Activated T-helper 1 cell treated with anti-CD3 and anti-CD28 coated beads, Interleukin-12 subunit alpha, Interleukin-12 subunit beta, Interleukin-2, Interleukin-4 antibody, amounts not matched to agents 30 ng/mL and 10 ng/mL and 1 ng/mL, durations not matched to agents 14 hours and 24 hours and 36 hours (primary cell): ENCODE results near the gene RFESD. TPM values are rescaled to one million over a fixed set of nuclear protein-coding genes. Genes with fewer than 3 reads are reported as not detected.

Experiments used
- DNase-seq: peaks from one replicate; pipeline ENCODE4 v3.0.0; 2021; ENCODE audit warnings: low spot score
- H3K27ac Mint-ChIP-seq: one replicate; pipeline ENCODE4 v1.8.0; 2021; ENCODE audit warnings: mild to moderate bottlenecking, mixed read lengths
- H3K27me3 Mint-ChIP-seq: one replicate; pipeline ENCODE4 v1.8.0; 2022; ENCODE audit warnings: mild to moderate bottlenecking, moderate library complexity, mixed read lengths; ENCODE audit not compliant: insufficient read depth
- H3K36me3 Mint-ChIP-seq: one replicate; pipeline ENCODE4 v1.8.0; 2021; ENCODE audit warnings: low read depth, mixed read lengths
- H3K4me1 Mint-ChIP-seq: one replicate; pipeline ENCODE4 v1.8.0; 2021; ENCODE audit warnings: low read depth, mixed read lengths
- H3K4me3 Mint-ChIP-seq: one replicate; pipeline ENCODE4 v1.8.0; 2021; ENCODE audit warnings: mild to moderate bottlenecking, moderate library complexity, mixed read lengths
- H3K9me3 Mint-ChIP-seq: one replicate; pipeline ENCODE4 v1.8.0; 2021; ENCODE audit warnings: mixed read lengths
- intact Hi-C: fragments of 100-400 bp; cut with micrococcal nuclease; formaldehyde crosslinking; loops from one replicate; pipeline ENCODE4 v1.15.1; 2024
- total RNA-seq: library from RNA; stranded (reverse); gene quantifications from 2 replicates; pipeline ENCODE4 v1.2.3, GENCODE V29; 2022

The RFESD gene
- total RNA-seq, 1 donor from 2014 or later = 6.0 TPM

- intact Hi-C loops = loop anchor here (5.0 kb wide), 3 partner anchors 687 to 947 kb away; no protein-coding TSS in a partner anchor
- Mint-ChIP-seq H3K9me3 (no peaks in the 10 kb centered on the region), H3K36me3 (peaks cover 6% of the 10 kb centered on the region), H3K27me3 (peaks cover 2% of the 10 kb centered on the region), H3K4me1 (peaks cover 18% of the 10 kb centered on the region), H3K27ac (no peak overlapping the region), H3K4me3 (no peak overlapping the region)
- DNase-seq = no peak
Measured at GRCh38 chr5:95649842-95650620, 3.5 kb downstream of the RFESD start.

GRCh38 chr5:95652849-95653248, 6.3 kb downstream of the RFESD start:
- peaks cover 6% of the 10 kb centered on the region for H3K27me3 Mint-ChIP-seq
- no peak overlapping the region for H3K4me3 Mint-ChIP-seq
- H3K9me3 Mint-ChIP-seq = no peaks in the 10 kb centered on the region
- H3K27ac Mint-ChIP-seq = no peak overlapping the region
- DNase-seq = no peak
- peaks cover 4% of the 10 kb centered on the region for H3K4me1 Mint-ChIP-seq
- peaks cover 8% of the 10 kb centered on the region for H3K36me3 Mint-ChIP-seq
- intact Hi-C loops = no loop called here

GRCh38 chr5:95654196-95654595, 7.6 kb downstream of the RFESD start:
- intact Hi-C loops = no loop called here

GRCh38 chr5:95655575-95655974, 9.0 kb downstream of the RFESD start:
- Mint-ChIP-seq H3K36me3 (peaks cover 8% of the 10 kb centered on the region), H3K9me3 (no peaks in the 10 kb centered on the region), H3K4me3 (no peak overlapping the region), H3K4me1 (no peaks in the 10 kb centered on the region), H3K27ac (no peak overlapping the region), H3K27me3 (peaks cover 4% of the 10 kb centered on the region)
- no peak for DNase-seq
- intact Hi-C loops = no loop called here

More at GRCh38 chr5:95654196-95654595, 7.6 kb downstream of the RFESD start:
- no peak overlapping the region for H3K4me3 Mint-ChIP-seq
- peaks cover 6% of the 10 kb centered on the region for H3K27me3 Mint-ChIP-seq
- no peaks in the 10 kb centered on the region for H3K4me1 Mint-ChIP-seq
- H3K9me3 Mint-ChIP-seq = no peaks in the 10 kb centered on the region
- no peak overlapping the region for H3K27ac Mint-ChIP-seq
- no peak for DNase-seq
- H3K36me3 Mint-ChIP-seq = peaks cover 8% of the 10 kb centered on the region

GRCh38 chr5:95660060-95660459, 13.5 kb downstream of the RFESD start:
- no peak overlapping the region for H3K27ac Mint-ChIP-seq
- no peaks in the 10 kb centered on the region for H3K4me1 Mint-ChIP-seq
- peaks cover 2% of the 10 kb centered on the region for H3K36me3 Mint-ChIP-seq
- H3K4me3 Mint-ChIP-seq = no peak overlapping the region
- no peaks in the 10 kb centered on the region for H3K9me3 Mint-ChIP-seq
- intact Hi-C loops = loop anchor here (5.0 kb wide), 1 partner anchor 102 kb away; no protein-coding TSS in a partner anchor
- no peak for DNase-seq
- peaks cover 13% of the 10 kb centered on the region for H3K27me3 Mint-ChIP-seq

- DNase-seq = no peak
- Mint-ChIP-seq H3K4me1 (no peaks in the 10 kb centered on the region), H3K36me3 (no peaks in the 10 kb centered on the region), H3K27me3 (peaks cover 16% of the 10 kb centered on the region), H3K9me3 (no peaks in the 10 kb centered on the region), H3K4me3 (no peak overlapping the region), H3K27ac (no peak overlapping the region)
- intact Hi-C loops = loop anchor here (5.0 kb wide), 1 partner anchor 99 kb away; no protein-coding TSS in a partner anchor
Measured at GRCh38 chr5:95662946-95663345, 16.4 kb downstream of the RFESD start.

- H3K27ac Mint-ChIP-seq = no peak overlapping the region
- H3K9me3 Mint-ChIP-seq = no peaks in the 10 kb centered on the region
- no peak for DNase-seq
- H3K4me1 Mint-ChIP-seq = no peaks in the 10 kb centered on the region
- H3K36me3 Mint-ChIP-seq = no peaks in the 10 kb centered on the region
- peaks cover 16% of the 10 kb centered on the region for H3K27me3 Mint-ChIP-seq
- intact Hi-C loops = loop anchor here (1.0 to 5.0 kb wide), 4 partner anchors 55 to 183 kb away; no protein-coding TSS in a partner anchor
- no peak overlapping the region for H3K4me3 Mint-ChIP-seq
Measured at GRCh38 chr5:95664204-95664786, 17.7 kb downstream of the RFESD start.

- intact Hi-C loops = no loop called here
- H3K9me3 Mint-ChIP-seq = no peaks in the 10 kb centered on the region
Measured at GRCh38 chr5:95667061-95667618, 20.6 kb downstream of the RFESD start.

GRCh38 chr5:95667678-95668077, 21.1 kb downstream of the RFESD start:
- Mint-ChIP-seq H3K27me3 (peaks cover 17% of the 10 kb centered on the region), H3K4me1 (no peaks in the 10 kb centered on the region), H3K36me3 (no peaks in the 10 kb centered on the region), H3K9me3 (no peaks in the 10 kb centered on the region), H3K27ac (no peak overlapping the region), H3K4me3 (no peak overlapping the region)
- intact Hi-C loops = no loop called here
- DNase-seq = no peak

More at GRCh38 chr5:95667061-95667618, 20.6 kb downstream of the RFESD start:
- H3K4me1 Mint-ChIP-seq = no peaks in the 10 kb centered on the region
- peaks cover 21% of the 10 kb centered on the region for H3K27me3 Mint-ChIP-seq
- H3K36me3 Mint-ChIP-seq = no peaks in the 10 kb centered on the region
- no peak overlapping the region for H3K27ac Mint-ChIP-seq
- H3K4me3 Mint-ChIP-seq = no peak overlapping the region
- DNase-seq = no peak

- intact Hi-C loops = no loop called here
- Mint-ChIP-seq H3K27ac (no peak overlapping the region), H3K4me3 (no peak overlapping the region), H3K27me3 (peaks cover 12% of the 10 kb centered on the region), H3K4me1 (no peaks in the 10 kb centered on the region), H3K36me3 (no peaks in the 10 kb centered on the region), H3K9me3 (no peaks in the 10 kb centered on the region)
- no peak for DNase-seq
Measured at GRCh38 chr5:95668216-95668615, 21.6 kb downstream of the RFESD start.

GRCh38 chr5:95668728-95669127, 22.2 kb downstream of the RFESD start:
- no peaks in the 10 kb centered on the region for H3K36me3 Mint-ChIP-seq
- H3K27me3 Mint-ChIP-seq = peaks cover 12% of the 10 kb centered on the region
- no peaks in the 10 kb centered on the region for H3K4me1 Mint-ChIP-seq
- H3K4me3 Mint-ChIP-seq = no peak overlapping the region
- H3K27ac Mint-ChIP-seq = no peak overlapping the region
- intact Hi-C loops = no loop called here
- DNase-seq = no peak
- no peaks in the 10 kb centered on the region for H3K9me3 Mint-ChIP-seq

- Mint-ChIP-seq H3K9me3 (no peaks in the 10 kb centered on the region), H3K4me1 (no peaks in the 10 kb centered on the region), H3K27ac (no peak overlapping the region), H3K4me3 (no peak overlapping the region), H3K27me3 (peaks cover 12% of the 10 kb centered on the region), H3K36me3 (no peaks in the 10 kb centered on the region)
- intact Hi-C loops = no loop called here
- DNase-seq = no peak
Measured at GRCh38 chr5:95669540-95669939, 23.0 kb downstream of the RFESD start.

- Mint-ChIP-seq H3K4me1 (no peaks in the 10 kb centered on the region), H3K27me3 (peaks cover 12% of the 10 kb centered on the region), H3K4me3 (no peak overlapping the region), H3K9me3 (no peaks in the 10 kb centered on the region), H3K36me3 (no peaks in the 10 kb centered on the region), H3K27ac (no peak overlapping the region)
- DNase-seq = no peak
- intact Hi-C loops = no loop called here
Measured at GRCh38 chr5:95669985-95670384, 23.4 kb downstream of the RFESD start.
